Esophagus muscularis mucosa (tissue), 4 donors: ENCODE data around the gene SLC37A3.
"Not testable (repeated sequence)": the region's sequence is repeated elsewhere in the genome, so short reads cannot be mapped to it uniquely, and the experiment has no call there.

Source experiments
- CTCF ChIP-seq, 3 experiments: fragments of 200-600 bp in 2 of 3; fragments of 450-650 bp in 1 of 3; sonication (generic) in 2 of 3; IDR thresholded peaks; one replicate each; pipeline ENCODE4 v1.5.1; 2017 to 2019; ENCODE audit warnings: antibody characterized with exemption in 3 of 3, mild to moderate bottlenecking in 2 of 3, moderate library complexity in 1 of 3
- EP300 ChIP-seq: sonication (generic); formaldehyde crosslinking; IDR thresholded peaks from one replicate; pipeline ENCODE4 v1.6.1; 2017; ENCODE audit warnings: antibody characterized with exemption
- POLR2A ChIP-seq: fragments of 450-650 bp; IDR thresholded peaks from one replicate; pipeline ENCODE4 v1.6.1; 2017; ENCODE audit warnings: antibody characterized with exemption, moderate library complexity, mild to moderate bottlenecking, low read depth
- POLR2AphosphoS5 ChIP-seq, 2 donors: sonication (generic); formaldehyde crosslinking; IDR thresholded peaks; one replicate each; pipeline ENCODE4 v1.6.1; 2017; ENCODE audit warnings: antibody characterized with exemption in 2 of 2

GRCh38 chr7:140311128-140311527 is 87.2 kb downstream of the SLC37A3 start:
- TF ChIP-seq CTCF (IDR thresholded peaks at IDR 0.05); EP300; POLR2A; POLR2AphosphoS5 (IDR thresholded peaks at IDR 0.05): not testable (repeated sequence)
